SKM-1 (cell line): ENCODE data around the gene DPPA4.
"Not testable (repeated sequence)": the region's sequence is repeated elsewhere in the genome, so short reads cannot be mapped to it uniquely, and the experiment has no call there.

Experiments used
- DNase-seq: peaks from one replicate; lab custom pipeline; 2025; ENCODE audit not compliant: unreplicated experiment; lab: John Stamatoyannopoulos, UW

Gene DPPA4, protein sequence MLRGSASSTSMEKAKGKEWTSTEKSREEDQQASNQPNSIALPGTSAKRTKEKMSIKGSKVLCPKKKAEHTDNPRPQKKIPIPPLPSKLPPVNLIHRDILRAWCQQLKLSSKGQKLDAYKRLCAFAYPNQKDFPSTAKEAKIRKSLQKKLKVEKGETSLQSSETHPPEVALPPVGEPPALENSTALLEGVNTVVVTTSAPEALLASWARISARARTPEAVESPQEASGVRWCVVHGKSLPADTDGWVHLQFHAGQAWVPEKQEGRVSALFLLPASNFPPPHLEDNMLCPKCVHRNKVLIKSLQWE

DNA sequence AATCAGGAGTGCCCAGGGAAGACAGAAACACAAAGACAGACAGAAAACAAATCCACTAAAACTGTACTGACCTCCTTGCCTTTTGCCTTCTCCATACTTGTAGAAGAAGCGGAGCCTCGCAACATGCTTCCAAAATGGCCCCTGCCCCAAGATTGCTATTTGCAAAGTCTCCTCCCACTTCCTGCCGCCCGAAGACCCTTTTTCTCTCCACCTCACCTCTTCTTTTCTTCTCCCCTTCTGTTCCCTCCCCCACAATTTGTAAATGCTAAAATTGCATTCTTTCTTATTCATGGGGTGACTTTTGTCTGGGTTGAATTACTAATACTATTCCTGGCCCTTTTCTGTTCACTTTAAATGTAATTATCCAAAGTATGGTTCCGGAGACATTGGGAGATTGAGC, at the start of gene DPPA4:
Gene DPPA4 (minus strand): TSS at position 154 of the 400 bp plus-strand sequence. CDS start 29 bp downstream, at position 125.
- DNase-seq: no peak

DNA sequence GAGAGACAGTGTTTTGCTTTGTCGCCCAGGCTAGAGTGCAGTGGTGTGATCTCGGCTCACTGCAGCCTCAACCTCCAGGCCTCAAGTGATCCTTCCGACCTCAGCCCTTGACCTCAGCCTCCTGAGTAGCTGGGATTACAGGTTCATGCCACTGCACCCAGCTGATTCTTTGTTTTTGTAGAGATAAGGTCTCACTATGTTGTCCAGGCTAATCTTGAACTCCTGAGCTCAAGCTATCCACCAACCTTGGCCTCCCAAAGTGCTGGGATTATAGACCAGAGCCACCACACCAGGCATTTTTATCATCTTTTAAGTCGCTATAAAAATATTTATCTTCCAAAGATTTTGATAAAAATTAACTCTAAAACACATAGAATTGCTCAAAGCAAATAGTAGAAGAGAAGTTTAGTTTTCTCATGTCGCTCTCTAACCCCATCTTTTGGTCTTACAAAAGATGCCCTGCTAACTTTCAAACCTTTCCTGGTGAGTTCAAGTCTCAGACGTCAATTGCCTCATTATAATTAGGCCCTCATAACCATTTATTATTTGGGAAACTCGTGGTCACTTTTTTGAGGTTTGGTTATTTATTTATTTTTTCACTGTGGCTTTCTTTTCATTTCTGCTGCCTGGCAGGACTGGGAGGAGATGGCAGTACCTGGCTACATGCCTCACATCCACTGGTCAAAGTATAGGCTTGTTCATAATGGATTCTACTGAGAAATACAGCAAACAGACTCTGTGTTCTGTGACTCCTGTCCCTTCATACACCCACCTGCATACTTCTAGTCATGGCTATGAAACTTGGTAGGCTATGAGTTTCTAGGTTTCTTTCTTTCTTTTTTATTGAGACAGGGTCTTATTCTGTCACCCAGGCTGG, 48.3 kb upstream of the DPPA4 start:
- DNase-seq: no peak

DNA sequence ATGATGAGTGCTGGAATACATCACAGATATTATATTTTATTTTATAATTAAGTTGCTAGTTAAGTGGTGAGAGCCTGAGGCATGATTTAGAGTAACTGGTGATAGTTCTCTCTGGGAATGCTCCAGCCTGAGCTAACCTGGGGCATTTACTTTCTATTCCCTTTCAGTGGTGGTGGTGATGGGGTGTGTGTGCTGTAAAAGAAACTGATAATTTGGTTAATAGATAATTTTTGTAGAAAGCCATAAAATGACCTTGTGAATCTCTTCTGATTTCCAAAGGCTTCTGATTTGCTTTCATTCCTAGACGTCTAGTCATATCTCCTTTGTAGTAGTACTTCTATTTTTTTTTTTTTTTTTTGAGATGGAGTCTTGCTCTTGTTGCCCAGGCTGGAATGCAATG, 46.8 kb upstream of the DPPA4 start:
- no peak for DNase-seq

DNA sequence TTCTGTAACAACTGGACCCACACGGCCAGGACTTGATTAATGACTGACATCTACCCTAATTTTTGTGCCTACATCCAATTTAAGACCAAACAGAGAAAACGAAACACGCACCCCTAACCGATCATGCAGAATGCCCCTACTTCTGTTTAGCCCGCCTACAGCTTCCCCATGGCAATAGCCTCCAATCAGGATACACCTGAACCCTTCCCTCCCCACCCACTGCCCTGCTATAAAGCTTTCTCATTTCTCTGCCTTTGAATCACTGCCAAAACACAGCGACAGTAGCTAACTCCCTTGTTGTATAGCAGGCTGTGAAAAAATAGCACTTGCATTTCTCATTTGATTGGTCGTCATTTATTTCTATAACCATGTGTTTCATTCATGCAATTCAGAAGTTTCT, 45.2 kb upstream of the DPPA4 start:
- no peak for DNase-seq

DNA sequence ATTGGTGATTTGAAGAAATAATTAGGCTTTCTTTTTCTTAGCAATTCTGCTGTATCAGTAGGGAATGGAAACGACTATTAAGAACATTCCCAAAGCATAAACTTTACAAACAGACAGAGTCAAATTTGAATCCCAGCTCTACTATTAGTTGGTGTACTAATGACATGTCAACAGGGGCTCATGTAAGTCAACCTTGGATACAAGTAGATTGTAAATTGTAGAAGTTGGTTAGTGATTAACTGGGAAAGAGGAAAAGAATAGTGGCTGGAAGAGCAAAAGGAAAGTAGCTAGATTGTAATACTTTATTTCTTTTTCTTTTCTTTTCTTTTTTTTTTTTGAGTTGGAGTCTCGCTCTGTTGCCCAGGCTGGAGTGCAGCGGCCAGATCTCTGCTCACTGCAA, 38.6 kb upstream of the DPPA4 start:
- DNase-seq: no peak

DNA sequence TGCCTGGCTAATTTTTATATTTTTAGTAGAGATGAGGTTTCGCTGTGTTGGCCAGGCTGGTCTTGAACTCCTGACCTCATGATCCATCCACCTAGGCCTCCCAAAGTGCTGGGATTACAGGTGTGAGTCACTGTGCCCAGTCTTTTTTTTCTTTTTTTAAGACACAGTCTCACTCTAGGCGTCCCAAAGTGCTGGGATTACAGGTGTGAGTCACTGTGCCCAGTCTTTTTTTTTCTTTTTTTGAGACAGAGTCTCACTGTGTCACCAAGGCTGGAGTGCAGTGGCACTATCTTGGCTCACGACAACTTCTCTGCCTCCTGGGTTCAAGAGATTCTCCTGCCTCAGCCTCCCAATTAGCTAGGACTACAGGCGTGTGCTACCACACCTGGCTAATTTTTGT, 37.1 kb upstream of the DPPA4 start:
- DNase-seq: not testable (repeated sequence)

DNA sequence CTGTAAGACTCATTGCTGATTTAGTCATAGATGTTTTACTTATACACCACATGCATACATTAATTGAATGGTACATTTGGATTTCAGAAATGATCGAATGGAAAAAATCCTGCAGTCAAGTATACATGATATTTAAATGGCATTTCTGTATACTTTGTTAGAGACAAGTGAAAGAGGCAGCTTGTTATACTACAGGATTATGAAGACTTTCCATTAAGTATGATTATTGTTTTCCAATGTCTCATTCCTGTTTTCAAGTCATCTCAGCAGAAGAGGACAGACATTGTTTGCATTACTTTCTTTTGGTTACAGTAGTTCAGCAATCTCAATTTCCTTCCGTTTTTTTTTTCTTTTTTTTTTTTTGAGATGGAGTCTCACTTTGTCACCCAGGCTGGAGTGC, 36.6 kb upstream of the DPPA4 start:
- no peak for DNase-seq

DNA sequence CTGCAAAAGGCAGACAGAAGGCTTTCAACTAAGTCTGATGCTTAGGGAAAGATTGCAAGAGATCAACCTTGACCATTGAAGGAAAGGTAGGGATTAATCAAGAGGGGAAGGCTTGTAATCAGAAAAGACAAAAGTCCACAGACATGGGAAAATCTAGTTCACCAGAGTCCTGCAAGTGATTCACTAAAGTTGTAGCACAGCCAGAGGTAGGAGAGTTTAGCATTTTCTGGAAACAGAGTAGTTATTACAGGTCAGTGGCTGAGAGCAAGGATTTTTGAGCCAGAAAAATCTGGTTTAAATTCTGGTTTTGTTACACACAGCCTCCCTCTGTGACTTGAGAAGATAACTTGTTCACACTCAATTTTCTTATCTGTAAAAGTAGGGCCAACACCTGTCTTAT, 35.3 kb upstream of the DPPA4 start:
- no peak for DNase-seq

DNA sequence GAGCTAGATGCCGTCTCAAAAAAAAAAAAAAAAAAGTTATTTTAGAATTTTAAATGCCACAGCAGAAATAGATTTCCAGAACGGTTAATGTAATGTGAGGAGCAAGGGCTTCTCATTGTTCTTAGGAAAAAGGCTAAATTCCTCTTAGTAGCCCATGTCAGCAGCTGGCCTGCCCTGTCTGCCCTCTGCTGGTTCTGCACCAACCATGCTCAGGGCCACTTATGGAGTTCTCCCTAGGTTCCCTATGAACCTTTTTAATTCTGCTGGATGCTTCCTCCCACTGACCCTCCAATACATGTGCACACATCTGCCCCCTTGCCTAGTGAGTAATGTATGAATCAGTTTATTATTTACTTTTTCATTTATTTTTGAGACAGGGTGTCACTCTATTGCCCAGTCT, 32.2 kb upstream of the DPPA4 start:
- DNase-seq: no peak

DNA sequence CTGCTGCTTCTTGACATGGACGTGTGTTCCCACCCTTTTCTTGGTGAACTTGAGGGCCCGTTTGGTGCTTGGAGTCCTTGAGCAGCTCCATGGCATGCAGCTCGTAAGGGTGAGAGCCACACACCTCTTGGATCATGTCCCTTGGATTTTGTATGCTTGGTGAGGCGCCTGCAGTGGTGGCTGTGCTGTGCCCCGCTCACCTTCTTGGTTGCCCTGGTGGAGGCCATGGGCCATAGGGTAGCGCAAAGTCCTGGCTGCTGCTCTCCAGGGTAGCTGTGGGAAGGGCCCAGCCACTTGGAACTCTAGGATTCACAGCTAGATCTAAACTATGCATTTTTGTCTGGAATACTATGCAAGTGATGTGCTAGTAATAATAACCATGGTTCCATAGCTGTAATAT, 26.7 kb upstream of the DPPA4 start:
- no peak for DNase-seq

DNA sequence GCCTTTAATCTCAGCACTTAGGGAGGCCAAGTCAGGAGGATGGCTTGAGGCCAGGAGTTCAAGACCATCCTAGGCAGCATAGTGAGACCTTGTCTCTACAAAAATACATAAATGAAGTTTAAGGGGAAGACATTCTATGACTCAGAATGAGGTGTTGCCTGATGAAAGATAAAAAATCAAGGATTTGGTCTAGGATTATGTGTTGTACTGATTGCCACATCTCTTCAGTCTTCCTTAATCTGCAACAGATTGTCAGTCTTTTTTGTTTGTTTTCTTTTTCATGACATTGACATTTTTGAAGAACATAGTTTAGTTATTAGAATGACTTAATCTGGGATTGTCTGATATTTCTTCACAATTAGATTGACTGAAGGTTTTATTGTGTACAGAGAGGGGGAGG, 26.3 kb upstream of the DPPA4 start:
- no peak for DNase-seq

DNA sequence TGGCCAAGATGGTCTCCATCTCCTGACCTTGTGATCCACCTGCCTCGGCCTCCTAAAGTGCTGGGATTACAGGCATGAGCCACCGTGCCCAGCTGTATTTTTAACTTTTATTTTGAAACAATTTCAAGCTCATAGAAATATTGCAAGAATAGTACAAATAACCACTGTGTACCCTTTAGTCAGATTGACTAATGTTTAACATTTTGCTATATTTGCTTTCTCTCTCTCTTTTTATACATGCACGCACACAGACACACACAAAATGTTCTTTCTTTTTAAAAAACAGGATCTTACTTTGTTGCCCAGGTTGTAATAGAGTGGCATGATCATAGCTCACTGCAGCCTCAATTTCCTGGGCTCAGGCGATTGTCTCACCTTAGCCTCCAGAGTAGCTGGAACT, 25.5 kb upstream of the DPPA4 start:
- DNase-seq: no peak

DNA sequence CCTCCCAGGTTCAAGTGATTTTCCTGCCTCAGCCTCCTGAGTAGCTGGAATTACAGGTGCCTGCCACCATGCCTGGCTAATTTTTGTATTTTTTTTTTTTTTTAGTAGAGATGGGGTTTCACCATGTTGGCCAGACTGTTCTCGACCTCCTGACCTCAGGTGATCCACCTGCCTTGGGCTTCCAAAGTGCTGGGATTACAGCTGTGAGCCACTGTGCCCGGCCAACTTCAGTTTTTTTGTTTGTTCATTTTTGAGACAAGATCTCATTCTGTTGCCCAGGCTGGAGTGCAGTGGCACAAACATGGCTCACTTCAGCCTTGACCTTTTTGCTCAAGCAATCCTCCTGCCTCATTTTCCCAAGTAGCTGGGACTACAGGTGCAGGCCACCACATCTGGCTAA, 21.5 kb upstream of the DPPA4 start:
- not testable (repeated sequence) for DNase-seq

DNA sequence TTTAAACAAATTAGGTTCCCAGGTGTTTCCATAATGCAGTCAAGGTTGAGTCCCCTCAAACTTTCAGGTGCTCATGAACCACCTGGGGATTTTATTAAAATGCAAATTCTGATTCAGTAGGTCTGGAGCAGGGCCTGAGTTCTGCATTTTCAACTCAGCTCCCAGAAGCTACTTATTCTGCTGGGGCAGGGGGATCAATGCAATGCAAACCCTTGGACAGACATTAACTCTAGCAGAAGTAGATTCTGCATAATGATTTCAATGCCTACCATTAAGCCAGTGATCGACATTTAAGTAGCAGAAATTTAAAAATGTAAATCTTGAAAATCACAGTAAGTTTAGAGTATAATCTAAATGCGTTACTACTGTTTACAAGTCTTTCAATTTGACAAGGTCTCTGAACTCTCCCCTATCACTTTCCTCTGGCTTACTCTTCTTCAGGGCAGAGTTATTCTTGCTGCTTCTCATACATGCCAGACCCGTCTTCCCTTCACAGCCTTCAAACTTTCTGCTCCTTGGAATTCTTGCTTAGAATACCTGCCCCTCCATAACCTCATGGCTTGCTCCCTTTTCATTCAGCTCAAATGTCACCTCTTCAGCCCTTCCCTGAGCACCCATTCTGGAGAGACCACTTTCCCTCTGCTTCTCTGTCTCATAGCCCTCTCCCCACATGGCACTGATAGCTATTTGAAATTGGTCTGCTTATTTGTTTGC, 19.3 kb upstream of the DPPA4 start:
- DNase-seq: no peak

DNA sequence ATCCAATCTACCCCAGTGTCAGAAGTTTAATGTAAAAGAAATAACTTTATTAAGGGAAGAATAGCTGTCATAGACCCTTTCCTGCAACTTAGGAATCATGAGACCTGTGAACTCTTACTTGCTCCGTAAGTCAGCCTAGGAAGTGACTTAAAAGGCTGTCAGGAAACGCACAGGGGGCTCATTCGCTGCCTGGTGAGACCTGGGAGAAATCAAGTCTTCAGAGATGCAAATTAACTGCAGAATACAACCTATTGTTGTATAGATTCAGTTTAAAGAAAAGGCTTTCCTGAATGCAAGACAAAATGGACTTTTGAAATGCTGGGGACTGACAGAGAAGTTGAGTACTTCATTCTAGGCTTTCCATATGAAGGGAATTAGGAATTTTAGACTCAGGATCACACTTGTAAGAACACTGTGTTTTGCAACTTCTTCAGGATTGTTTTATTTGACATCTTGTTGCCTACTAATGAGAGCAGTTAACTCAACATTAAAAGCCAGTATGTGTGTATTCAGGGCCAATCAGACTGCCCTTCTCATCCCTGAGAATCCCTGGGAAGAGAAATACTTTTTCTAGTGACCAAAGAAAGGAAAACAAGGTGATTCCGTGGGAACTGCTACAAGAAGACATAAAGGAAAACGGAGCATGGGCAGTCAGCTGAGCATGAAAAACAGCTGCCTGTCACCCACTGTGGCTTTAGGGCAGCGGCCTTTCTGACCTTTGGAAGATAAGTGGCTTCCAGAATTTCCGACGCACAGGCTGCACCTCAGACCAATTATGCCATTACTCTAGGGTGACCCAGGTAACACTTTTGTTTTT, 18.5 kb upstream of the DPPA4 start:
- no peak for DNase-seq

DNA sequence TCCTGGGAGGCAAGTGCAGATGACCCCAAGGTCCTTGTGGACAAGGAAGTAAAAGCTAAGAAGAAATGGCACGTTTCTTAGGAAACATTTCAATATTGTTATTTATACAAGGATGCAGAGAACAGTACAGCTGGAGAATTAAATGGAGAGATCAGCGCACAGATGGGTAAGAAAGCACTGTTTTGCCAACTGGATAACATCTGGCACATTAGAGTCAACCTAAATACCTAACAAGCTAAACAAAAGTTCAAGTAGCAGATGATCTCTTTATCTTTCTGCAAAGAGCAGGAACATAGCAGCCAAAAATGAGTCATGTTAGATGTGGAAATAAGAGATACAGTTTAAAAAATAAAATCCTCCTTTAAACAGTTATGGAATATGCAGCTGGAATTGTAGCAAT, 15.7 kb upstream of the DPPA4 start:
- no peak for DNase-seq

DNA sequence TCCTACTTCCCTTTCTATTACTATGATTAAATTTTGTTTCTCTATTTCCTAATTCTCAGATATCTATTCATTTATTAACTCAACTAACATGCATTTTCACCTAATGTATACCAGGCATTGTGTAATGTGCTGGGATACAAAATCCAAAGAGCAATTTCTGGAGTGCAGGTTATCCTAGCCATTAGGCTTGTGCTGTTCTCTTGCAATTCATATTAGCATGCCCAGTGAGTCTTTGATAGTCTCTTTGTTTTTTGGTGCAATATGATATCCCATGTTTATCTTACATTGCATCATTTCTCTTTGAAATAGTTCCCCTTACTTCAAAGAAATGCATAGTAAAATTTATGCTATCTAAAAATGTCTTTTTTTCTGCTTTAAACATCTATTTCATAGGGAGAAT, 13.9 kb upstream of the DPPA4 start:
- no peak for DNase-seq

DNA sequence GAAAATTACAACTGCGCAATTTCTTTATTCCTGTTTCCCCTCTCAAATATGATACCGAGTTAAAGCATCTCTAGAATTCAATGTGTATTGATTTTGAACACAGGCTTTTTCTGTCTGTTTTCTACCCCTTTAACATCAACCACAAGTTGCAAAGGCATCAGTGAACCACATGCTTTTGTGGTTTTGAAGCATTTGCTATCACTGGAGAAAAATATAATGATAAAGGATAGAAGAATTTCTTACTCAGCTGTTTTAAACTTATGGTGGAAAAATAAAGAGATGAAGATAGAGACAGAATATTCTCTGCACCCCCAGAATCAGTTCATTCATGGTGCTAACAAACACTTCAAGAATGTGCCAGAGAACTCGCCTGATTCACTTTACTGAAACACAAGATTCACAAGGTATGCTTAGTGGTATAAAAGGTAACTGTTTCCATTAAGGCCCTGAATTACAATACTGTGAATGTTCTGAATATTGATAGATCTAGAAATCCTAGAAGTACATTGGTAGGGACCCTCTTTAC, 9.5 kb upstream of the DPPA4 start:
- no peak for DNase-seq

DNA sequence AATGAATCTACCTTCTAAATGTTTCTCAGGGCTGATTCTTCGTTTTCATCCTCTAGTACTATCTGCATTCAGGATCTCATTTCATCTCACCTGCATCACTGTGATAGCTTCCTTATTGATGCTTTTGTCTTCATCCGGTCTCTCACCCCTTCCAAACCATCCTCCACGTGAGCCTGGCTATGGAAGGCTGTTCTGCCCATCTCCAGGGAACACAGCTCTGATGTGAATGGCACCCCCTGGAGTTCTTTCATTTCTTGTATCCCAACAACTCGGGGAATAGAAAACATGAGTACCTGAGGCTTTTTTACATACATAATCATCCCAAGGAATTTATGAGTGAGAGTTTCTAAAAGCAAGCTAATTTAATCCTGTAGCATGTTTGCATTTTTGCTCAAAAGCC, 8.8 kb upstream of the DPPA4 start:
- DNase-seq: no peak

DNA sequence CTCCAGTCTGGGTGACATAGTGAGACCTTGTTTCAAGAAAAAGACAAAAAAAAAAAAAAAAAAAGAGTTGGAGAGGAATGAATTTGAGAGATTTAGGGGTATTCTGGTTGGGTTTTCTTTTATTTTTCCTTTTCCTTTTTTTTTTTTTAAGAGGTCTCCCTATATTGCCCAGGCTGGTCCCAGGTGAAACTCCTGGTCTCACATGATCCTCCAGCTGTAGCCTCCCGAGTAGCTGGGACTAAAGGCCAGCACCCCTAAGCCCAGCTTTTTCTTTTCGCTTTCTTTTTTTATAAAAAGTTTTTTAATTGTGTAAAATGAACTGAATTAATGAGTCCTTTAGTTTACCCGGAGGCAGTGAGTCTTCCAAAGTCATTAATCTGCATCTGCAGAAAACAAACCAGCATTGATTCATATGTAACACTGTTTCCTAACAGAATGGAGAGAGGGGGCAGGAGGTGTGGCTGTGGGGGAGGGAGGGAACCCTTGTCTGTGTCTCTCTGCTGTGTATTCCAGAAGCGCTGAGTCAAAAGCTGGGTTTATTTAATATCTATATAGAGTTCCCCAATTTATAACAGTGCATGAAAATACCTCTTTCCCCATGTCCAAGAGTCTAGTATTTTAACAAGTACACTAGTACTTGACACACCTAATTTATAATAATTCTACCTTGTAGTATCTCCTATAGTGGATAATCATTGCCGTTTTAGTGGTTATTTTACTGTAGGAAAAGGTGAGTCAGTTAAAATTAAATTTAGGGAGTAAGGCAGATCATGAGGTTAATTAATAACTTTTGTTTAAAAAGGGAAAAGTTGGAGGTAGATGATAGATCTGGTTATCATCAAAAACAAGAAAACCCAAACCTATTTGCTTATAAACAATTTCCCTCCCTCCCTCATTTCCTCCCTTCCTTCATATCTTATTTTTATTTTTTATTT, 2.6 kb upstream of the DPPA4 start:
- no peak for DNase-seq
